Cardiac muscle cell (in vitro differentiated cells and primary cell): ENCODE results near the gene AVL9. TPM values are rescaled to one million over a fixed set of nuclear protein-coding genes. Genes with fewer than 3 reads are reported as not detected.
A peak's percentile ranks its signal among the peaks of the same experiment; 100 is the strongest.
"Not testable (repeated sequence)": the region's sequence is repeated elsewhere in the genome, so short reads cannot be mapped to it uniquely, and the experiment has no call there.

Experiments
- DNase-seq, 2 donors: peaks; one replicate each; pipeline versions ENCODE4 v3.0.0 to v3.0.0-alpha.2; 2010 to 2017; ENCODE audit warnings: low read depth in 1 of 2, low spot score in 1 of 2
- H3K27ac ChIP-seq: fragments of 200-600 bp; sonication (generic); 2 replicates; pipeline ENCODE4 v1.5.1; 2016
- H3K27me3 ChIP-seq: fragments of 200-600 bp; sonication (generic); 2 replicates; pipeline ENCODE4 v1.6.0; 2016; ENCODE audit warnings: control low read depth
- H3K36me3 ChIP-seq: fragments of 200-600 bp; sonication (generic); 2 replicates; pipeline ENCODE4 v1.5.1; 2016; ENCODE audit warnings: control low read depth
- H3K4me1 ChIP-seq: fragments of 200-600 bp; sonication (generic); 2 replicates; pipeline ENCODE4 v1.8.1; 2017; ENCODE audit warnings: low read depth, mild to moderate bottlenecking, mixed run types
- H3K4me3 ChIP-seq: fragments of 200-600 bp; sonication (generic); 2 replicates; pipeline ENCODE4 v1.5.1; 2016; ENCODE audit warnings: mild to moderate bottlenecking
- H3K9me3 ChIP-seq: fragments of 200-600 bp; sonication (generic); 2 replicates; pipeline ENCODE4 v1.5.1; 2017; ENCODE audit warnings: low read depth, mild to moderate bottlenecking, control low read depth
- CTCF ChIP-seq: IDR thresholded peaks from 2 replicates; pipeline ENCODE4 v1.5.1; 2012; ENCODE audit warnings: low read depth, mild to moderate bottlenecking, low read length
- polyA plus RNA-seq: library from polyadenylated mRNA; unstranded; fragments of >200 nt; fragmentation: Nextera tagmentation; extraction: Ambion mirVana; gene quantifications from 2 replicates; pipeline ENCODE4 v1.2.1, GENCODE V29; 2016
- total RNA-seq: library from RNA; depleted of rRNA; stranded (reverse); fragments of >200 nt; gene quantifications from 2 replicates; pipeline ENCODE4 v1.2.3, GENCODE V29; 2016

Gene AVL9
- total and polyA plus RNA-seq, 2 experiments from 2014 or later: 12.7 to 19.9 TPM

DNA sequence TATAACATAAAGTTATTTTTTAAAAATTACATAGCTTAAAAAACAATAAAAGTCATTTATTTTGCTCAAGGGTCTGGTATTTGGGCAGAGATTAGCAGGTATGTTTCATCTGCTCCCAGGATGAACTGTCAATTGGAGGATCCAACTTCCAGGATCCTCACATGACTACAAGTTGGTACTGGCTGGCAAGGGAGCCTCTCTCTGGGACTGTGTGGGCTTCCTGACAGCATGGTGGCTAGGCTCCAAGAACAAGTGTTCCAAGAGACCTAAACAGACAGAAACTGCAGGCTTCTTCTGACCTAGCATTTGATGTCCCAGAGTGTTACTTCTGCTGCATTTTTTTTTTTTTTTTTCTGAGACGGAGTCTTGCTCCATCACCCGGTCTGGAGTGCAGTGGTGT lies 107.2 kb downstream of the AVL9 start:
- no peak overlapping the region for H3K4me3 ChIP-seq
- TF ChIP-seq CTCF: no peak
- H3K27ac ChIP-seq: no peak overlapping the region
- H3K36me3 ChIP-seq: peaks cover 3% of the 10 kb centered on the region
- no peaks in the 10 kb centered on the region for H3K9me3 ChIP-seq
- no peaks in the 10 kb centered on the region for H3K27me3 ChIP-seq
- no peaks in the 10 kb centered on the region for H3K4me1 ChIP-seq
- no peak for DNase-seq

- H3K9me3 ChIP-seq, H3K27ac ChIP-seq, H3K4me1 ChIP-seq, DNase-seq, H3K4me3 ChIP-seq, H3K36me3 ChIP-seq, H3K27me3 ChIP-seq: not testable (repeated sequence)
Observed at GRCh38 chr7:32603492-32603891, 108.2 kb downstream of the AVL9 start.

DNA sequence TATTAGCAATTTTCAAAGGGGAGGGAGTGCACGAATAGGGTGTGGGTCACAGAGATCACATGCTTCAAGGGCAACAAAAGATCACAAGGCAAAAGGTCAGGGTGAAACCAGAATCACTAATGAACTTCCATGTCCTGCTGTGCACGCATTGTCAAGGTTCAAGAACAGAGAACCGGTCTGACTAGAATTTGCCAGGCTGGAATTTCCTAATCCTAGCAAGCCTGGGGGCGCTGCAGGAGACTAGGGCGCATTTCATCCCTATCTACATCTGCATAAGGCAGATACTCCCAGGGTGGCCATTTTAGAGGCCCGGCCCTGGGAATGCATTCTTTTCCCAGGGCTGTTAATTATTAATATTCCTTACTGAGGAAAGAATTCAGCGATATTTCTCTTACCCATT lies 108.8 kb downstream of the AVL9 start:
- not testable (repeated sequence) for H3K27ac ChIP-seq, H3K4me3 ChIP-seq, H3K4me1 ChIP-seq, DNase-seq, H3K9me3 ChIP-seq, H3K36me3 ChIP-seq, H3K27me3 ChIP-seq

- DNase-seq: no peak
- Histone ChIP-seq H3K27me3 (no peaks in the 10 kb centered on the region), H3K9me3 (no peaks in the 10 kb centered on the region), H3K27ac (no peak overlapping the region), H3K4me1 (no peaks in the 10 kb centered on the region), H3K4me3 (no peak overlapping the region), H3K36me3 (no peaks in the 10 kb centered on the region)
- TF ChIP-seq CTCF: no peak
Observed at GRCh38 chr7:32605032-32605431, 109.7 kb downstream of the AVL9 start.

GRCh38 chr7:32609463-32609862 lies 114.2 kb downstream of the AVL9 start:
- TF ChIP-seq CTCF: no peak
- Histone ChIP-seq H3K9me3 (no peaks in the 10 kb centered on the region), H3K4me1 (no peaks in the 10 kb centered on the region), H3K27ac (no peak overlapping the region), H3K27me3 (no peaks in the 10 kb centered on the region), H3K36me3 (no peaks in the 10 kb centered on the region), H3K4me3 (no peak overlapping the region)
- DNase-seq: no peak

- no peak overlapping the region for H3K27ac ChIP-seq
- peaks cover under 1% of the 10 kb centered on the region for H3K4me1 ChIP-seq
- no peak for TF ChIP-seq CTCF
- no peaks in the 10 kb centered on the region for H3K36me3 ChIP-seq
- peak in 1 of 2 donors; percentile 46 for DNase-seq
- no peaks in the 10 kb centered on the region for H3K9me3 ChIP-seq
- H3K27me3 ChIP-seq: no peaks in the 10 kb centered on the region
- H3K4me3 ChIP-seq: no peak overlapping the region
Observed at GRCh38 chr7:32611201-32612099, 116.2 kb downstream of the AVL9 start.
